ENCODE data around the gene ZGPAT. TPM values are rescaled to one million over a fixed set of nuclear protein-coding genes. Genes with fewer than 3 reads are reported as not detected.

The ZGPAT gene
- polyA plus RNA-seq, 1 donor from 2014 or later = 60.8 TPM

- Histone ChIP-seq H3K79me2 (replicated peaks; ENCODE audit: insufficient read depth, low read length) (no peaks in the 10 kb centered on the region), H3K36me3 (ENCODE audit: insufficient read depth, low read length) (no peaks in the 10 kb centered on the region), H3K9me2 (ENCODE audit: insufficient read depth, low read length) (no peaks in the 10 kb centered on the region), H3F3A (ENCODE audit: insufficient read depth, low read length, poor library complexity, severe bottlenecking) (no peaks in the 10 kb centered on the region), H3K9me3 (ENCODE audit: low read length) (no peaks in the 10 kb centered on the region), H3K9ac (ENCODE audit: low read length) (no peak overlapping the region), H2AFZ (ENCODE audit: low read depth, low read length) (no peak overlapping the region), H3K4me2 (ENCODE audit: low read length) (no peak overlapping the region), H3K27me3 (ENCODE audit: insufficient read depth, low read depth, low read length) (no peaks in the 10 kb centered on the region), H3K4me3 (ENCODE audit: low read length) (no peak overlapping the region), H4K20me1 (ENCODE audit: insufficient read depth) (no peaks in the 10 kb centered on the region), H3K27ac (ENCODE audit: low read length) (no peak overlapping the region)
- TF ChIP-seq, protein P1, sequence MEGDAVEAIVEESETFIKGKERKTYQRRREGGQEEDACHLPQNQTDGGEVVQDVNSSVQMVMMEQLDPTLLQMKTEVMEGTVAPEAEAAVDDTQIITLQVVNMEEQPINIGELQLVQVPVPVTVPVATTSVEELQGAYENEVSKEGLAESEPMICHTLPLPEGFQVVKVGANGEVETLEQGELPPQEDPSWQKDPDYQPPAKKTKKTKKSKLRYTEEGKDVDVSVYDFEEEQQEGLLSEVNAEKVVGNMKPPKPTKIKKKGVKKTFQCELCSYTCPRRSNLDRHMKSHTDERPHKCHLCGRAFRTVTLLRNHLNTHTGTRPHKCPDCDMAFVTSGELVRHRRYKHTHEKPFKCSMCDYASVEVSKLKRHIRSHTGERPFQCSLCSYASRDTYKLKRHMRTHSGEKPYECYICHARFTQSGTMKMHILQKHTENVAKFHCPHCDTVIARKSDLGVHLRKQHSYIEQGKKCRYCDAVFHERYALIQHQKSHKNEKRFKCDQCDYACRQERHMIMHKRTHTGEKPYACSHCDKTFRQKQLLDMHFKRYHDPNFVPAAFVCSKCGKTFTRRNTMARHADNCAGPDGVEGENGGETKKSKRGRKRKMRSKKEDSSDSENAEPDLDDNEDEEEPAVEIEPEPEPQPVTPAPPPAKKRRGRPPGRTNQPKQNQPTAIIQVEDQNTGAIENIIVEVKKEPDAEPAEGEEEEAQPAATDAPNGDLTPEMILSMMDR (IDR thresholded peaks at IDR 0.05; ENCODE audit: poor library complexity, severe bottlenecking) = no peak
- TF ChIP-seq EP300 (conservative IDR thresholded peaks at IDR 0.05; ENCODE audit: poor library complexity, severe bottlenecking) = no peak
- TF ChIP-seq MXI1 (conservative IDR thresholded peaks at IDR 0.05; ENCODE audit: poor library complexity, severe bottlenecking) = no peak
- TF ChIP-seq POLR2AphosphoS5 (IDR thresholded peaks at IDR 0.05) = no peak
- TF ChIP-seq REST (IDR thresholded peaks at IDR 0.05; ENCODE audit: borderline replicate concordance) = no peak
- TF ChIP-seq SMC3 (conservative IDR thresholded peaks at IDR 0.05; ENCODE audit: poor library complexity) = no peak
- TF ChIP-seq RAD21 (conservative IDR thresholded peaks at IDR 0.05) = no peak
- no peak for TF ChIP-seq TAF1 (IDR thresholded peaks at IDR 0.05; ENCODE audit: low read depth)
These were observed 20.2 kb upstream of the ZGPAT start for GRCh38 chr20:63687419-63688178.

GRCh38 chr20:63688228-63689045 is 19.4 kb upstream of the ZGPAT start:
- Histone ChIP-seq H3K27me3 (ENCODE audit: insufficient read depth, low read depth, low read length) (no peaks in the 10 kb centered on the region), H3K27ac (ENCODE audit: low read length) (no peak overlapping the region), H3F3A (ENCODE audit: insufficient read depth, low read length, poor library complexity, severe bottlenecking) (no peaks in the 10 kb centered on the region), H3K9me3 (ENCODE audit: low read length) (no peaks in the 10 kb centered on the region), H3K36me3 (ENCODE audit: insufficient read depth, low read length) (no peaks in the 10 kb centered on the region), H2AFZ (ENCODE audit: low read depth, low read length) (no peak overlapping the region), H3K79me2 (replicated peaks; ENCODE audit: insufficient read depth, low read length) (no peaks in the 10 kb centered on the region), H4K20me1 (ENCODE audit: insufficient read depth) (no peaks in the 10 kb centered on the region), H3K9ac (ENCODE audit: low read length) (no peak overlapping the region), H3K4me3 (ENCODE audit: low read length) (no peak overlapping the region), H3K9me2 (ENCODE audit: insufficient read depth, low read length) (no peaks in the 10 kb centered on the region), H3K4me2 (ENCODE audit: low read length) (no peak overlapping the region)
- TF ChIP-seq MXI1 (conservative IDR thresholded peaks at IDR 0.05; ENCODE audit: poor library complexity, severe bottlenecking) (no peak), POLR2AphosphoS5 (IDR thresholded peaks at IDR 0.05) (no peak), EZH2 (IDR thresholded peaks at IDR 0.05; ENCODE audit: borderline replicate concordance, insufficient read depth, low read length, poor library complexity, severe bottlenecking) (no peak), RAD21 (conservative IDR thresholded peaks at IDR 0.05) (no peak), SMC3 (conservative IDR thresholded peaks at IDR 0.05; ENCODE audit: poor library complexity) (no peak), REST (IDR thresholded peaks at IDR 0.05; ENCODE audit: borderline replicate concordance) (no peak), EP300 (conservative IDR thresholded peaks at IDR 0.05; ENCODE audit: poor library complexity, severe bottlenecking) (no peak), TAF1 (IDR thresholded peaks at IDR 0.05; ENCODE audit: low read depth) (no peak)
- TF ChIP-seq, protein P1 (IDR thresholded peaks at IDR 0.05; ENCODE audit: poor library complexity, severe bottlenecking) = no peak
